OCI-M2 (cell line): ENCODE measurements around the gene JMJD7.

Experiments
- DNase-seq: peaks from one replicate; lab custom pipeline; 2025; ENCODE audit not compliant: unreplicated experiment; lab: John Stamatoyannopoulos, UW

Gene JMJD7

DNA sequence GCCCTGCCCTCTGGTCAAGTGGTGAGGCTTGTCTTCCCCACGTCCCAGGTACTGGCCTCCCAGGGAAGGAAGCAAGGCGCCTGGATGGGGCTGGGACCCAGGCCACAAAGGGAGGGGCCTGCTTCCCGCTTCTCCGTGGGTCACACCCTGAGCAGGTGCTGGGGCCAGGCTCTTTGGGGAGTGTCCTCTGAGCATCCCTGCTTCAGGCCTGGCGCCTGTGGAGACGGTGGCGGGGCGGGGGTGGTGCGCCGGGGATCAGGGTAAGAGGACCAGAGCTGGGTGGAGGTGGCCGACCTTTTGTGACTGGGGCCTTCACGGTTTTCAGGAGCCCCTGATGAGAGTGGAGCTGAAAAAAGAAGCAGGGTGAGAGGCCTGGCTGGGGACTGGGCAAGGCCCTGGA lies 14.3 kb downstream of the JMJD7 start:
- no peak for DNase-seq

DNA sequence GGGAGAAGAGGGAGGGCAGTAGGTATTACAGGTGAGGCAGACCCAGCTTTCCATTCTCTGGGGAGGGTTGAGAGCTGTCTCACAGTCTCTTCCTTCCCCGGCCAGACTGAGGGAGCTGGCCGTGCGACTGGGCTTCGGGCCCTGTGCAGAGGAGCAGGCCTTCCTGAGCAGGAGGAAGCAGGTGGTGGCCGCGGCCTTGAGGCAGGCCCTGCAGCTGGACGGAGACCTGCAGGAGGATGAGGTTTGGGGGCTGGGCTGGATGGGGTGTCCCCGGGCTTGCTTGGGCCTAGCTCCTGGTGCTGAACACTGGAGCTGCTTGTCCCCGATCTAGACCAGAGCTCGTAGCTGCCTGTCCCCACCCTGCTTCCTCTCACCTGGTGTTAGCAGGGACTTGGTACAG lies 15.7 kb downstream of the JMJD7 start:
- no peak for DNase-seq

DNA sequence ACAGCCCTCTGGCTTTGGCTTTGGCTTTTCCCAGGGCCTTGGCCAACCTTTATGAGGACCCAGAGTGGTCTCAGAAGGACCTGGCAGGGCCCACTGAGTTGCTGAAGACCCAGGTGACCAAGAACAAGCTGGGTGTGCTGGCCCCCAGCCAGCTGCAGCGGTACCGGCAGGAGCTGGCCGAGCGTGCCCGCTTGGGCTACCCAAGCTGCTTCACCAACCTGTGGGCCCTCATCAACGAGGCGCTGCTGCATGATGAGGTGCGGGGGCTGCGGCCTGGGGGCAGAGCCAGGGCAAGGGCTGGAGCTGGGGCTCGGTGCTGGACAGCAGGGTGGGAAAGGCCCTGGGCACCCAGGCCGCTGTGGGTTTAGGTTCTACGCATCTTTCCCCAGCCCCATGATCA lies 16.9 kb downstream of the JMJD7 start:
- DNase-seq: no peak

DNA sequence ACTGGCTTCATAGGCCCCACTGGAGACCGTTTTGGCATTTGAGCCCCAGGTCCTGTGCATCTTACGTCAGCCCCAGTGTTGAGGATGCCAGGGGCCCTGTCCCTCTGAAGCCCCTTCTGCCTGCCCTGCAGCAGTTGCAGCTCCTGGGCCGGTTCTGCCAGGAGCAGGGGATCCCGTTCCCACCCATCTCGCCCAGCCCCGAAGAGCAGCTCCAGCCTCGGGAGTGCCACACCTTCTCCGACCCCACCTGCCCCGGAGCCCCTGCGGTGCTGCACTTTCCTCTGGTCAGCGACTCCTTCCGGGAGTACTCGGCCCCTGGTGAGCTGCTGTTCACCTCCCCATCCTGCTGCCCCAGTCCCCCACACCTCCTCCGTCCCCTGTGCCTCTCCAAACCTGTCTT lies 19.3 kb downstream of the JMJD7 start:
- no peak for DNase-seq

DNA sequence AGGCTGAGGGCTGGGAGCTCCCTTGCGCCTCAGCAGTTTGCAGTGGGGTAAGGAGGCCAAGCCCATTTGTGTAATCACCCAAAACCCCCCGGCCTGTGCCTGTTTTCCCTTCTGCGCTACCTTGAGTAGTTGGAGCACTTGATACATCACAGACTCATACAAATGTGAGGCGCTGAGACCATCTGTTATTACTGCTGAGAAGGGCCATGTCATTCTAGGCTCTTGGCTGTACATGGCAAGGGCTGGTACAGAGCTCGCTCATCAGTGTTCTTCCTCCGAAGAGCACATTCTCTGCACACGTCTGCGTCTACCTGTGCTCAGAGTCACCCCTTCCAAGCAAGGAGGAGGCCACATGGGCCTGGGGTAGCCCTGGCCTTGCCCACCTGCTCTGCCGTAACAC lies 20.1 kb downstream of the JMJD7 start:
- DNase-seq: no peak

DNA sequence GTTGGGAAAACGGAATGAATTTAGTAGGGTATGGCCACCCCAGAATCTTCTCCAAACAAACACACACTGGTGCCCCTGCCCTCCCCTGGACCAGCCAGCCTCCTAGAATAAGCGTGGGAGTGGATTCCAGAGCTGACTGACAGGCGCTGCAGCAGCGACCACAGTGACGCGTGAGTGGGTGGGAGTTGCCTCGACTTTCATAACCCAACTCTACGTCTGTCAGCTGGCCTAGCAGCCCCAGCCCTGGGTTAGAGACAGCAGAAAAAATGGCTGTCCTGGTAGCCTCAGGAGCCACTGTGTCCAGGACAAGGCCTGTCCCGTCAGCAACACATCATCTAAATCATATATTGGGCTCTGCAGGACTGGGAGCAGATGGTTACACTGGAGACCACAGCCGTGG lies 20.7 kb downstream of the JMJD7 start:
- DNase-seq: no peak

DNA sequence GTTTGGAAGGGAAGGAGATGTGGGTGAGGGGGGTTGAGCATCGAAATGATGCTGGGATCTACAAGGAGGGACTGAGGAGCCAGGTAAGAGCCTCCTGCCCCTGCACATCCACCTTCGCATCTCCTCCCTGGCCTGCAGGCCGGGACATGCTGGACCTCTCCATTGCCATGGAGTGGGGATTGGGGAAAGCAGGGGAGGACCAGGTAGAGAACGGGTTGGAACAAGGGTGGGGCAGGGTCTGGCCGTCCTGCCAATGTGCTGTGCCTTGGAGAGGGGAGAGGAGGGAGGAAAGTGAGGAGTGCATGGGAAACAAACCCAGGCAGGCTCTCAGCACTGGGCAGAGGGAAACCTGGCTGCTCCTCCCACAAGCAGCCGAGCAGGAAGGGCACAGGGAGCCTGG lies 21.3 kb downstream of the JMJD7 start:
- no peak for DNase-seq

DNA sequence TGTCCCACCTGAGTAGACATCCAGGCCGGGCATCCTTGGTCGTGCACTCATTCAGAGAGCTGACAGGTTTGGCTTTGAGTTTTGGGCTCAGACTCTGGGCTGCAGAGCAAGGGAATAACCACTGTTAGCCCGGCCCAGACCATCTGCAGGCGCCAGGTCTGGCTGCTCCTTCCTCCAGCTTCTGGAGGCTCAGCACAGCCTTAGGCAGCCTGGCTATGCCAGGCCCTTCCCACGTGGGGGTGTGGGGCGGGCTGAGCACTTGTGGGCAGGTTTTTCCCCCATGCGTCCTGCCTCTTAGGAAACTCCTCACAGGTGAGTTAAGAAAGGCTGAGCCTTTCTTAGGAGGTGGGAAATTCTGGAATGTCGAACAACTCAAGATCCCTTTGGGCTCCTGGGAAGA lies 22.0 kb downstream of the JMJD7 start:
- DNase-seq: no peak

DNA sequence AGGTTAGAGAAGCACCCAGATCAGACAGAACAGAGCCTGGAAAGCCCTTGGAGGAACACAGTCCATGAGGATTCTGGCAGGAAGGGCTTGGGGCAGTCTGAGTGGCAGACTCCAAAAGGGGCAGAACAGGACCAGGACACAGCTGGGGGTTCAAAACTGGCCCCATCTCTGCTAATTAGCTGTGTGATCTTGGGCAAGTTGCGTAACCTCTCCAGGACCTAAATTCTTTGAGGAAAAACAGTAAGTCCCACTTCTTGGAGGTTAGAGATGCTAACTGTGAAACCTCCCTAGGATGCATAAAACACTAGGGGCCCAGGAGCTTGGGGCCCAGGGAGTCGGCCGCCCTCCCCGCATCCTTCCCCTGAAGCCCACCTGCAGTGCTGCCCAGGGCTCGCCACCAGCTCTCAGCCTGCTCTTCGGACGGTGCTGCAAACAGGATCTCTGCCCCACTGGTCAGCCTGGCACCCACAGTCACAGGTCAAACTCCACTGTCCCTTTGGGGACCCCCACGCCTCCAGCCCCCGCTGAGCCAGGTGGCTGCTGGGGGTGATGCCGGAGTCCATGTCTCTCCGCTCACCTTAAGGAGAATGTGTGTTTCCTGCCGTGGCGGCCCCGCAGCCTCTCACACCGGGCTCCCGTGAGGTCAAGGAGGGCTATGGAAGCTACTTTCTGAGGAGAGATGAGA lies 22.7 kb downstream of the JMJD7 start:
- no peak for DNase-seq

DNA sequence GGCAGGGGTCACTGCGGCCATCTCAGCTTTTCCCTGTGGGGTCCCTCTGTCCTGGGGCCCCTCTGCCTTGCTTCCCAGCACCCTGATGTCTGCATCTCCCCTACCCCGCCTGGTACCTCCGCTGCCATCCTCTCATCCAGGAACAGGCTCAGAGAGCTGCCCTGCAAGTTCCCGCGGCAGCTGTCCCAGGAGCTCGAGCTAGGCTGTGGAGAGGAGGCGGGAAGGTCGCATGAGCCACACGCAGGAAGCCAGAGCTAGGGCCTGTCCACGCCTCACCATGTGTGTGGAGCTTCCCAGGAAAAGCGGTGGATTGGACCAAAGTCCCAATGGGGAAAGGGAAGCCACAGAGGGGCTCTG lies 23.3 kb downstream of the JMJD7 start:
- DNase-seq: no peak

DNA sequence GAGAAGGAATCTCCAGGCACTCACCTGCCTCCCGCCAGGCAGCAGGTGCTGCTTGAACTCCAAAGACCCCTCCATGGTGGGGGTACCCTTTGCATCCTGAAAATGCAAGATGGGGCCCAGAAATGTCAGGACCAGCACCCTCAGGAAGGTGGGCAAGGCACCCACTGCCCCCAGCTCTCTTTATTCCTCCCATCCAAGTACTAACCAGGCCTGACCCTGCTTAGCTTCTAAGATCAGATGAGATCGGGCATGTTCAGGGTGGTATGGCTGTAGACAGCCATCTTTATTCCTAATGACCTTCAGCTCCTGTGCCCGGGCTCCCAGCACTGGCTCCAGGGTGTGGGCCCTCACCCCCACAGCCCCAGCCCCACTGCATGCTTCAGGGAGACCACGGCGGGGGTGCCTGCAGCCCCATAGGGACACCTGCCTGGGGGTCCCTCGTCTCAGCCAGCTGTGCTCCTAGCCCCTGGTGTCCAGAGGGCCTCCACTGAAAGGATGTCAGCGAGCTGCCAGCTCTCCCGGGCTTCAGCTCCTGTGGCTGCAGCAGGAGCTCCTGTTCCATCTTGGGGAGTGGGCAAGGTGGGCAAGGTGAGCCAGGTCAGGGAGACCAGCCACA lies 24.0 kb downstream of the JMJD7 start:
- no peak for DNase-seq

DNA sequence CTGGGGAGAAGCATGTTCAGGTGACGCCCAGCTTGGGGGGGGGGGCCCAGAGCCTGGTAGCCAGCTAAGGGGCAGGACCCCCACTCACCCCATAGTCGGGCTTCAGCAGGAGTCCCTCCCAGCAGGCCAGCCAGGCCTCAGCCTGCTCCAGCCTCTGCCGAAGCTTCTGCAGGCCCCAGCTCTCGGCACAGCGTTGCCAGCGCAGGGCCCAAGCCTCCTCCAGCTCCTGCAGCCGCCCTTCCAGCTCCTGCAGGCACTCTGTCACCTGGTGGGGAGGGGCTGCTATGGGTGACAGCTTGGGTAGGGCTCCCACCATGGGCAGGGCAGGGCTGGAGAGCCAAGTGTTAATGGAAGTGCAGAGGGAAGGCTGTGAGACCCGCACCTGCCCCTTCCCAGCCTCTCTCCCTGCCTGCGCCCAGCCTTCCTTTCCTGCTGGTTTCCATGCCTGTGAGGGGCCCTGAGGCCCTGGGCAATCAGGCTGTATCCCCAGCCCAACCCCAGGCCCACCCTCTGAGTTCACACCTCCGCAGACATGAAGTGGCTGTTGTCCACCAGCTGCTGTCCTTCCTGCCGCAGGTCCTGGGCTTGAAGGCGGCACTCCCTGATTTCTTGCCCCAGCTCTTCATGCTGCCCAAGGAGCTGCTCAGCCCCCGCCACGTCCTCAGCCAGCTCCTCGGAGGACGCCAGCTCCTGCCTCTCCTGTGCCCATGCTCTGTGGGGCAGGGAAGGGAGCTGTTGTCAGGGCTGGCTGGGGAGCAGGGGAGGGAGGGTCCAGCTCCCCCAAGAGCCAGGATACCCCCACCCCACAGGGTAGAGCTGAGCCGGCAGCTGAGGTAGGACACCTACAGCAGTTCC lies 25.1 kb downstream of the JMJD7 start:
- no peak for DNase-seq

DNA sequence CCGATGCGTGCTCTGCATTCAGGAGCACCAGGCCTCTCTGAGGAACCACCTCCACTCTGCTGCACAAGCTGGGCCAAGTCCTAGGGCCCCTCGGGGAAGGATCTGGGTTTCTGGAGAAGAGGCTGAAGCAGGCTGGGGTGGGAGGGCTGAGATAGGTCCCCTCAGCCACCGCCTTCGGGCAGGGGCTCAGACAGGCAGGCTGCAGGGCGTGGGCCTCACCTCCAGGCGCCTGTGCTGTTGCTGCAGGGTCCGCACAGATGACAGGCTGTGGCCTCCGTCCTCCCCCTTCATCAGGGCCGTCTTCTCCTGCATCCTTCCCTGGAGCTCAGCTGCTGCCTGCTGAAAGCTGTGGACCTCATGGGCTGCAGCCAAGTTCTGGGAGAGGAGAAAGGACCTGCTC lies 25.9 kb downstream of the JMJD7 start:
- DNase-seq: no peak

DNA sequence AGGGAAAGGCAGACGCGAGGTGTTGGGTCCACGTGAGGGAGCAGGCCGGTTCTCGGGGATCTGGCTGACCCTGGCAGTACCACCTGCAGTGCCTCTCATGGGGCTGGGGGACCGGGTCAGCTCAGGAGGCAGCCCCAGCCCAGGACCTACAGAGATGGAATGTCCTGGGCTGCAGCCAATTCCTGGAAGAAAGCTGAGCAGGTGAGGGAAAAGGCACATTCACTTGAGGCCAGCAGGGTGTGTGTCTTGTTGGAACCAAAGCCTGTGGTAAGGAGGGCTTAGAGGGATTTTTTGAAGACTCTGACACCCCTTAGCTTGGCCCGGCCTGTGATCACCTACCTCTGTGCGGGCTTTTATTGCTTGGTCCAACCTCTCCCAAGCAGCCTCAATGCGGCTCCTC lies 26.6 kb downstream of the JMJD7 start:
- no peak for DNase-seq

DNA sequence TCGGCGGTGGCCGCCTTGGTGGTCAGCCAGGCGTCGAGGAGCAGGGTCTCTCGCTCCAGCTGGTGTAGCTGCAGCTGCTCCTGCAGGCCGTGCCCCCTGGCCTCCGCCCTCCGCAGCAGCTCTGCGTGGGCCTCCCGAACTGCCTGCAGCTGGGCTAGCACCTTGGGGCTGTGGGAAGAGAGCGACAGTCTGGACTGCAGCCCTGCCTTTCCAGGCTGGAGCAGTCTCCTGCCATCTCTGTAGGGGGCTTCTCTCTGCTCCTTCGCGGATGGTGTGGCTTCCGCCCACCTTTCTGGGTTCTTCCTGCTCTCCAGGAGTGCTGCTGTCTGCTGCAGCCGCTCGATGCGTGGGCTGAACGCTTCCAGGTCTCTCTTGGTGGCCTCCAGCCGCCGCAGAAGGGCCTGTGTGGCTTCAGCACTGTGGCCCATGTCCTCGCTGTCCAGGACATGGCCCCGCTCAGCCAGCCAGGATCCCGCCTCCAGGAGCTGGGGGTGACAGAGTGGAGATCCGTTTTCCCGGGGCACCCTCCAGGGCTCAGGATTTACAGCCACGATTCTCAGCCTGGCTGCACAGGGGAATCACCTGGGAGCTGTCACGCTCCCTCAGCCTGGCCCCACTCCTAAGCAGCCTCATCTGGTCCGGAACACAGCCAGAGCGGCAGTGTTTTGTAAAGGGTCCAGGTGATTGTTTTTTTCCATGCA lies 27.5 kb downstream of the JMJD7 start:
- no peak for DNase-seq

DNA sequence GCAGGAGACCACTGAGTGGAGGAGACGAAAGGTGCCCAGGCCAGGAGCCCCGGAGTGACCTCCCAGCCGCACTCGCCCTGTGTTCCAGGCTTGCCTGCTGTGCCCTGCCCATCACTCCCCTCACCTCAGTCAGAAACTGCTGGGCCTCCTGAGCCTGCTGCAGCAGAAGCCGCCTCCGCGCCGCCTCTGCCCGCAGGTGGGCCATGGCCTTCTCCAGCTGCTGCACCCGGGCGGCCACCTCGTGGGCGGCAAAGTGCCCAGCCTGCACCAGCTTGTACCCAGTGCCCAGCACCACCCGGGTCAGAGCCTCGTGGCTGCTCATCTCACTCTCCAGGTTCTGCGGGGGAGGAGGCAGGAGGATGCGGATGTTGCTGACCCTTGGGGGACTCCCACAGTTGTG lies 28.4 kb downstream of the JMJD7 start:
- no peak for DNase-seq

DNA sequence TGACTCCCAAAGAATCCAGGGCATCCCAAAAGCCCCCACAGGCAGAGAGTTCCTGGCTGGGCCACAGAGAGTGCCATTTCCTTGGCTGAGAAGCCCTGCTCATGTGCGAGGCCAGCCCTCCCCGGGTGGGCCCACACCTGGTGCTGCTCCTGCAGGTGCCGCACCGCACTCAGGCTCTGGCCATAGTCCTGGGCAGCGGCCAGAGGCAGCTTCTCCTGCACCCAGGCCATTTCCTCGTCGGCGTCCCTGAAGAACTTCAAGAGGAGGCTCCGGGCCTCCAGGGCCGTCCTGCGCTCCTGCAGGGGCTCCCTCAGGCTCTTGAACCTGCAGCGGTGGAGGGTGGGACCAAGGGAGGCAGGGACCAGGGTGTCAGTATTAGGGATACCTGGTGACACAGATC lies 28.8 kb downstream of the JMJD7 start:
- DNase-seq: no peak

DNA sequence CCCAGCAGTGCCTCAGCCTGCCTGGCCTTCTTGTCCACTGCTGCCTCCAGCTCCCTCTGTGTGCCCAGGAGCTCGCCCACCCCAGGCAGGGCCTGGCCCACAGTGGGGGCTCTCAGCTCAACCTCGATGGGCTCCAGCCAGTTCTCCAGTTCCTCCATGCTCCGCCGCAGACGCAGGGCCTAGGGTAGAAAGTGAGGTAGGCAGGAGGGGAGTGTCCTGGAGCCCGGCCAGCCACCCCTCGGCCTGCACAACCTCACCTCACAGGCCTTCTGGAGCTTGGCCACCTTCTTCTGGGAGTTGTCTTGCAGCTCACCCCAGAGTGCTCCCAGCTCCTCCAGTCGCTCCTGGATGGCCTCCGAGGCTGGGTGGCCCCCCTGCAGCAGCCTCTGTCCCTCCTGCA lies 29.4 kb downstream of the JMJD7 start:
- no peak for DNase-seq

DNA sequence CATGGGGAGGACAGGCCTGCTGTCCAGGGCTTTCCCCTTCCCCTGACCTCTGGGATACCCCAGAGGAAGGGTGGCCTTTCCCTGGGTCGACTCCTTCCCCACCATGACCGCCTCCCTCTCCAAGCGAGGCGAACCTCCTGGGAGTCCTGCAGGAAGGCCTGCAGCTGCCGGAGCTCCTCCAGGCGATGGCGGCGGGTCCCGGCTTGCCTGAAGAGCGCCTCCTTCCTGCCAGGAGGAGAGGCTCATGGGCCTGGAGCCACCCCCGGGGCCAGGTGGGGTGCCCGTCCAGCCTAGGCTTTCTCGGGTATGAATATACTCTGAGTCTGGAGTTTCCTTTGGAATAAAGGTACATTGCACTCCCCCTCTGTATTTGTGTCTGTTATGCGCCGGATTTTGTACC lies 30.9 kb downstream of the JMJD7 start:
- DNase-seq: no peak

DNA sequence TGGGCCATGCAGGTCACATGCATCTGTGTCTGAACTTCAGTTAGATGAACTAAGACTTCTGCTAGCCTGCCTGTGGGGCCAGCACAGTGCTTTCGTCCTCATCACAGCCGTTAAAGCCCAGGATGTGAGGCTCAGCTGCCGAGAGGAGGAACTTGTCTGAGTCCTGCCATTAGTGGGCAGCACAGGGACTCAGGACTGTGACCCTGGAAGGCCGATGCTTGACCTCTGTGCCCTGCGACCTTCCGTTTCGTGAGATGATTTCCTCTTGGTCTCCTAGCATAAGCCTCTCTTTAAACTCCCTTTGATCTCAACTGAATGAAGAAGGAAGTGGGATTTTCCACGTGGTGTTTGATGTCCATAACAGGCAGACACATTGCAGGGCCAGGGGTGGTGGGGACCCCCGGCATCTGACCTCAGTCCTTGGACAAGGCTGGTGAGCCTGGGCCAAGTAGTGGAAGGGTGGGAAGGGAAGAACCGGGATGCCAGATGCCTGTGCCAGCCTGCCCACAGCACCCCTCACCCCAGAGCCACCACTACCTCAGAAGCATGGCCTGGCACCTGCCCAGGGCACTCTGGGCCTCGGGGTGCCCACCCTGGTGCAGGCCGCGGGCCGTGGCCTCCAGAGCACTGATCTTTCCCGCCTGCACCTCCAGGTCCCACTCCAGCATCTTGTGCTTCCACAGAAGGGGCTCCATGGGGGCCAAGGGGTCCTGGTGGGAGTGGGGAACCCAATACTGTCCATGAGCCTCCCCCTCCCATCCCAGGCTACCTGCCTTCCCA lies 32.3 kb downstream of the JMJD7 start:
- no peak for DNase-seq

DNA sequence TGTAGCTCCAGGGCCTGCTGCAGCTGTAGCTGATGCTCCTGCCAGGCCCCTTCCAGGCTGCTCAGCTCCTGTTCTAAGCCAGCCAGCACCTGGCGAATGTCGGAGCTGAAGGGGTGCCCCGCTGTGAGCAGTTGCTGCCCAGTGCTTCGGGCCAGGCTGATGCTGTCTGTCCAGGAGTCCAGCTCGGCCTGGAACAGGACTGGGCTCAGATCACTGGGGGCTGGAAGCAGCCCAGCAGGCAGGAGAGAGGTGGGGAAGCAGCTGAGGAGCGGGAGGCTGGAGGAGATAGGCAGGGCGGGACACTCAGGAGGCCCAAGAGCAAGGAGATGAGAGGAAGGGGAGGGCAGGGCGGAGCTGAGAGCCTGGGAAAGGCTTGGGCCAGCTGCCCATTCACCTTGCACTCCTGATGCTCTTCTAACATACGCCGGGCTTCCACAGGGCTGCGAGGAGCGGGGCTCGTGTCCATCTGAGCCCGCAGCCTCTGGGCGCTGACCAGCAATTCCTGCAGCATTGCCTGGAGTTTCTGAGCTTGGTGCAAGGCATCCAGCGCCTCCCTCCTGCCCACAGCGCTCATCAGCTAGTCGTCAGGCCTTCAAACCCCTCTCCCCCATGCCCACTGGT lies 34.0 kb downstream of the JMJD7 start:
- DNase-seq: no peak
